DOHH2 (cell line): Measurements from ENCODE around the gene C6orf89.

Experiments used
- H3F3A ChIP-seq: fragments of 200-600 bp; sonication (generic), shearing (Covaris generic); 2 replicates; pipeline ENCODE4 v1.6.0; 2016; ENCODE audit warnings: antibody characterized with exemption, mild to moderate bottlenecking; ENCODE audit not compliant: control insufficient read depth, insufficient read depth
- H3K27ac ChIP-seq: fragments of 200-600 bp; sonication (generic); 2 replicates; pipeline ENCODE4 v1.5.1; 2014; ENCODE audit warnings: low read depth, mild to moderate bottlenecking, low read length, moderate library complexity
- H3K27me3 ChIP-seq: fragments of 200-600 bp; sonication (generic); 2 replicates; pipeline ENCODE4 v1.6.1; 2014; ENCODE audit warnings: mild to moderate bottlenecking, low read length, mixed read lengths; ENCODE audit not compliant: control insufficient read depth
- H3K36me3 ChIP-seq: fragments of 200-600 bp; sonication (generic); 2 replicates; pipeline ENCODE4 v1.6.1; 2014; ENCODE audit warnings: mild to moderate bottlenecking, low read length, moderate library complexity, mixed read lengths; ENCODE audit not compliant: control insufficient read depth
- H3K4me1 ChIP-seq: fragments of 200-600 bp; sonication (generic); 2 replicates; pipeline ENCODE4 v1.6.1; 2014; ENCODE audit warnings: mild to moderate bottlenecking, low read length, mixed read lengths; ENCODE audit not compliant: control insufficient read depth
- H3K4me2 ChIP-seq: fragments of 200-600 bp; sonication (generic); 2 replicates; pipeline ENCODE4 v1.6.0; 2014; ENCODE audit warnings: mild to moderate bottlenecking, low read length, moderate library complexity
- H3K4me3 ChIP-seq: fragments of 200-600 bp; sonication (generic); 2 replicates; pipeline ENCODE4 v1.5.1; 2014; ENCODE audit warnings: mild to moderate bottlenecking, low read length, mixed read lengths
- H3K79me2 ChIP-seq: fragments of 200-600 bp; sonication (generic); 2 replicates; pipeline ENCODE4 v1.6.1; 2014; ENCODE audit warnings: mild to moderate bottlenecking, low read length, mixed read lengths; ENCODE audit not compliant: control insufficient read depth
- H3K9me2 ChIP-seq: fragments of 200-600 bp; sonication (generic); replicated peaks from 2 replicates; pipeline ENCODE4 v1.6.1; 2014; ENCODE audit warnings: mild to moderate bottlenecking, low read length, mixed read lengths; ENCODE audit not compliant: control insufficient read depth
- H3K9me3 ChIP-seq: fragments of 200-600 bp; sonication (generic); 2 replicates; pipeline ENCODE4 v1.6.1; 2014; ENCODE audit warnings: antibody characterized with exemption, low read length, mixed read lengths; ENCODE audit not compliant: control insufficient read depth, insufficient read depth
- H4K20me1 ChIP-seq: fragments of 200-600 bp; sonication (generic); 2 replicates; pipeline ENCODE4 v1.6.0; 2014; ENCODE audit warnings: low read depth, mild to moderate bottlenecking, antibody characterized with exemption, low read length, moderate library complexity; ENCODE audit not compliant: control insufficient read depth, insufficient read depth
- CTCF ChIP-seq: fragments of 200-600 bp; sonication (generic); IDR thresholded peaks from one replicate; pipeline ENCODE4 v1.5.1; 2014; ENCODE audit warnings: antibody characterized with exemption, mild to moderate bottlenecking, low read depth, low read length; ENCODE audit not compliant: poor library complexity, severe bottlenecking
- EZH2phosphoT487 ChIP-seq: fragments of 200-600 bp; sonication (generic); IDR thresholded peaks from 2 replicates; pipeline ENCODE4 v1.6.1; 2017; ENCODE audit warnings: borderline replicate concordance, mild to moderate bottlenecking, antibody characterized with exemption, low read length, moderate library complexity, mixed read lengths

The C6orf89 gene

GRCh38 chr6:36858407-36858981, 27.3 kb upstream of the C6orf89 start:
- H3K4me2 ChIP-seq, result no peak overlapping the region
- peaks cover 64% of the 10 kb centered on the region for H3K79me2 ChIP-seq
- no peaks in the 10 kb centered on the region for H3K4me1 ChIP-seq
- no peaks in the 10 kb centered on the region; the same call in 1 of the 2 replicates for H3F3A ChIP-seq
- no peaks in the 10 kb centered on the region for H3K9me3 ChIP-seq
- H3K9me2 ChIP-seq, result no peaks in the 10 kb centered on the region
- H3K36me3 ChIP-seq, result peaks cover 82% of the 10 kb centered on the region
- no peaks in the 10 kb centered on the region for H4K20me1 ChIP-seq
- no peaks in the 10 kb centered on the region for H3K27me3 ChIP-seq
- H3K27ac ChIP-seq, result no peak overlapping the region
- no peak for TF ChIP-seq CTCF
- TF ChIP-seq EZH2phosphoT487, result no peak
- H3K4me3 ChIP-seq, result no peak overlapping the region

GRCh38 chr6:36860126-36860525, 25.6 kb upstream of the C6orf89 start:
- Histone ChIP-seq H3K4me2 (no peak overlapping the region), H3K9me2 (no peaks in the 10 kb centered on the region), H4K20me1 (no peaks in the 10 kb centered on the region), H3K27me3 (no peaks in the 10 kb centered on the region), H3K9me3 (no peaks in the 10 kb centered on the region), H3F3A (no peaks in the 10 kb centered on the region; the same call in 1 of the 2 replicates), H3K79me2 (peaks cover 81% of the 10 kb centered on the region), H3K36me3 (peaks cover 83% of the 10 kb centered on the region), H3K4me1 (no peaks in the 10 kb centered on the region), H3K4me3 (no peak overlapping the region), H3K27ac (no peak overlapping the region)
- TF ChIP-seq CTCF, result no peak
- TF ChIP-seq EZH2phosphoT487, result no peak

- H3K4me3 ChIP-seq, result no peak overlapping the region
- H3K27me3 ChIP-seq, result no peaks in the 10 kb centered on the region
- H3K4me2 ChIP-seq, result no peak overlapping the region
- peaks cover 11% of the 10 kb centered on the region for H3K4me1 ChIP-seq
- no peaks in the 10 kb centered on the region; the same call in 1 of the 2 replicates for H3F3A ChIP-seq
- peaks cover 83% of the 10 kb centered on the region for H3K36me3 ChIP-seq
- peaks cover 95% of the 10 kb centered on the region for H3K79me2 ChIP-seq
- no peaks in the 10 kb centered on the region for H3K9me2 ChIP-seq
- no peak for TF ChIP-seq CTCF
- TF ChIP-seq EZH2phosphoT487, result no peak
- no peaks in the 10 kb centered on the region for H3K9me3 ChIP-seq
- no peak overlapping the region for H3K27ac ChIP-seq
- H4K20me1 ChIP-seq, result peaks cover 3% of the 10 kb centered on the region; the same call in 1 of the 2 replicates
These were observed 23.4 kb upstream of the C6orf89 start for GRCh38 chr6:36862164-36862847.
